Panc1 (cell line): ENCODE measurements around the gene CSH1. TPM values are rescaled to one million over a fixed set of nuclear protein-coding genes. Genes with fewer than 3 reads are reported as not detected.
"Not testable (repeated sequence)": the region's sequence is repeated elsewhere in the genome, so short reads cannot be mapped to it uniquely, and the experiment has no call there.

Experiments
- ATAC-seq: fragments of 200-7000 bp; cut with Tn5 transposase; 2 replicates; pipeline ENCODE4 v1.9.1; 2020; ENCODE audit warnings: mild to moderate bottlenecking, moderate library complexity
- BruUV-seq: library from RNA; stranded (reverse); fragments of 400-500 nt; replicated peaks from 2 replicates; lab custom pipeline; 2021; lab: Mats Ljungman, UMichigan
- CTCF ChIA-PET: fragments of 300-600 bp; sonication (Branson Sonifier 250); formaldehyde crosslinking; loops from one replicate; lab custom pipeline; 2022; ENCODE audit warnings: antibody characterized with exemption; lab: Charles Lee
- POLR2A ChIA-PET: fragments of 300-600 bp; sonication (Branson Sonifier 250); formaldehyde crosslinking; loops from one replicate; lab custom pipeline; 2022; ENCODE audit warnings: antibody characterized with exemption; lab: Charles Lee
- DNase-seq: peaks from one replicate; pipeline ENCODE4 v3.0.0-alpha.2; 2010; ENCODE audit warnings: low read depth, low spot score
- H3K27ac ChIP-seq: 2 replicates; pipeline ENCODE4 v1.5.1; 2011; ENCODE audit warnings: mild to moderate bottlenecking, low read length, inconsistent platforms
- H3K27me3 ChIP-seq: fragments of 200-500 bp; sonication (Bioruptor generic); 2 replicates; pipeline ENCODE4 v1.6.0; 2014; ENCODE audit warnings: low read length, inconsistent platforms; ENCODE audit not compliant: control insufficient read depth, insufficient read depth
- H3K36me3 ChIP-seq: fragments of 200-500 bp; sonication (Bioruptor generic); 2 replicates; pipeline ENCODE4 v1.5.1; 2014; ENCODE audit warnings: inconsistent platforms, mild to moderate bottlenecking, low read length, moderate library complexity; ENCODE audit not compliant: control insufficient read depth, insufficient read depth
- H3K4me1 ChIP-seq: 2 replicates; pipeline ENCODE4 v1.5.1; 2011; ENCODE audit warnings: inconsistent platforms, mild to moderate bottlenecking, low read length, moderate library complexity; ENCODE audit not compliant: control insufficient read depth, insufficient read depth
- H3K4me3 ChIP-seq, 2 experiments: 2 replicates each; pipeline ENCODE4 v1.5.1; 2011 to 2012; ENCODE audit warnings: low read depth in 2 of 2, low read length in 2 of 2, mild to moderate bottlenecking in 2 of 2, inconsistent platforms in 1 of 2, moderate library complexity in 1 of 2
- H3K9me3 ChIP-seq: fragments of 200-500 bp; sonication (Bioruptor generic); 2 replicates; pipeline ENCODE4 v1.5.1; 2014; ENCODE audit warnings: low read depth, mild to moderate bottlenecking, inconsistent platforms, low read length, moderate library complexity; ENCODE audit not compliant: control insufficient read depth, insufficient read depth
- CTCF ChIP-seq: fragments of 450-650 bp; IDR thresholded peaks from 2 replicates; pipeline ENCODE4 v1.5.1; 2017; ENCODE audit warnings: mild to moderate bottlenecking
- POLR2AphosphoS5 ChIP-seq: IDR thresholded peaks from 2 replicates; pipeline ENCODE4 v1.6.1; 2012; ENCODE audit warnings: mild to moderate bottlenecking, low read depth, low read length, moderate library complexity
- REST ChIP-seq, 2 experiments: IDR thresholded peaks; 2 replicates each; pipeline ENCODE4 v1.6.1; 2011 to 2012; ENCODE audit warnings: low read depth in 2 of 2, control low read depth in 1 of 2, low read length in 1 of 2, mild to moderate bottlenecking in 1 of 2, moderate library complexity in 1 of 2; ENCODE audit not compliant: insufficient read depth in 1 of 2
- SIN3A ChIP-seq: IDR thresholded peaks from 2 replicates; pipeline ENCODE4 v1.6.1; 2012; ENCODE audit warnings: low read depth, mild to moderate bottlenecking, low read length, moderate library complexity, borderline replicate concordance; ENCODE audit not compliant: insufficient read depth
- TCF7L2 ChIP-seq: IDR thresholded peaks from 2 replicates; pipeline ENCODE4 v1.6.1; 2011; ENCODE audit warnings: mild to moderate bottlenecking, low read depth, low read length, inconsistent platforms
- in situ Hi-C: cut with HindIII; loops from 2 replicates; pipeline ENCODE4 v1.10.0; 2016; ENCODE audit warnings: low sequenced_read_pairs, low pct_unique_long_range_greater_than_20kb
- intact Hi-C: fragments of 100-400 bp; cut with micrococcal nuclease; formaldehyde crosslinking; loops from one replicate; pipeline ENCODE4 v1.10.0; 2022; ENCODE audit not compliant: unreplicated experiment
- total RNA-seq: library from RNA; stranded (reverse); gene quantifications from one replicate; pipeline ENCODE4 v1.2.1, GENCODE V29; 2021; ENCODE audit not compliant: unreplicated experiment

CSH1 gene
- total RNA-seq, 1 experiment from 2014 or later: not detected

- H3K4me3 ChIP-seq, POLR2A ChIA-PET, BruUV-seq, ATAC-seq, H3K36me3 ChIP-seq, in situ Hi-C loops, H3K4me1 ChIP-seq, H3K27ac ChIP-seq, H3K9me3 ChIP-seq, DNase-seq, CTCF ChIA-PET, H3K27me3 ChIP-seq: not testable (repeated sequence)
- intact Hi-C loops: loop anchor here (10.0 kb wide), 3 partner anchors 79 to 219 kb away; partner anchors contain the start of genes ERN1, ICAM2 and PRR29
These were observed 19.4 kb upstream of the CSH1 start for GRCh38 chr17:63915753-63916152.

GRCh38 chr17:63914471-63914870 is 18.1 kb upstream of the CSH1 start:
- ATAC-seq: no peak
- no peaks in the 10 kb centered on the region for H3K4me1 ChIP-seq
- in situ Hi-C loops: no loop called here
- no peak overlapping the region for H3K27ac ChIP-seq
- BruUV-seq: no TSS peak
- H3K4me3 ChIP-seq: no peak overlapping the region
- ChIA-PET POLR2A (no interaction called here), CTCF (no interaction called here)
- no peak for TF ChIP-seq REST (IDR thresholded peaks at IDR 0.05; ENCODE audit: insufficient read depth in 1 of 2, low read depth in 2 of 2, low read length in 1 of 2)
- TF ChIP-seq SIN3A: no peak
- no peak for TF ChIP-seq CTCF
- TF ChIP-seq TCF7L2: no peak
- TF ChIP-seq POLR2AphosphoS5: no peak
- DNase-seq: no peak
- no peaks in the 10 kb centered on the region for H3K27me3 ChIP-seq
- intact Hi-C loops: loop anchor here (10.0 kb wide), 3 partner anchors 80 to 220 kb away; partner anchors contain the start of genes ERN1, ICAM2 and PRR29
- no peaks in the 10 kb centered on the region for H3K9me3 ChIP-seq
- H3K36me3 ChIP-seq: no peaks in the 10 kb centered on the region

GRCh38 chr17:63911657-63912100 is 15.3 kb upstream of the CSH1 start:
- no peak overlapping the region for H3K4me3 ChIP-seq
- H3K27me3 ChIP-seq: no peaks in the 10 kb centered on the region; the same call in 1 of the 2 replicates
- intact Hi-C loops: loop anchor here (10.0 kb wide), 3 partner anchors 83 to 223 kb away; partner anchors contain the start of genes ERN1, ICAM2 and PRR29
- H3K27ac ChIP-seq: no peak overlapping the region
- POLR2A ChIA-PET: no interaction called here
- no peak for TF ChIP-seq REST (IDR thresholded peaks at IDR 0.05; ENCODE audit: insufficient read depth in 1 of 2, low read depth in 2 of 2, low read length in 1 of 2)
- no peak for TF ChIP-seq POLR2AphosphoS5
- TF ChIP-seq CTCF: peak; percentile 82
- CTCF ChIA-PET: interaction anchor here (0.5 to 2.0 kb wide), 9 partner anchors 35 to 495 kb away, joined by 3 to 9 read pairs (median 6); no protein-coding TSS in a partner anchor
- DNase-seq (peak; percentile 27), ATAC-seq (peak; percentile 79)
- no TSS peak for BruUV-seq
- in situ Hi-C loops: no loop called here
- no peaks in the 10 kb centered on the region for H3K9me3 ChIP-seq
- no peaks in the 10 kb centered on the region for H3K4me1 ChIP-seq
- no peaks in the 10 kb centered on the region for H3K36me3 ChIP-seq
